GM12878 (cell line): ENCODE data around the gene PPWD1. TPM values are rescaled to one million over a fixed set of nuclear protein-coding genes. Genes with fewer than 3 reads are reported as not detected.
A peak's percentile ranks its signal among the peaks of the same experiment; 100 is the strongest.

Experiments
- ATAC-seq: fragments of 200-7000 bp; cut with Tn5 transposase; 3 replicates; pipeline ENCODE4 v1.9.1; 2020; ENCODE audit warnings: mild to moderate bottlenecking, moderate library complexity
- BruUV-seq: library from RNA; stranded (reverse); fragments of 400-500 nt; replicated peaks from 2 replicates; lab custom pipeline; 2021; lab: Mats Ljungman, UMichigan
- CTCF ChIA-PET: fragments of 300-600 bp; sonication (Branson Sonifier 250); formaldehyde crosslinking; extraction: SDS; loops from one replicate; lab custom pipeline; 2021; ENCODE audit warnings: inconsistent platforms; lab: Yijun Ruan, JAX
- POLR2A ChIA-PET: fragments of 350-600 bp; formaldehyde crosslinking; extraction: SDS; loops from one replicate; lab custom pipeline; 2021; ENCODE audit warnings: inconsistent platforms; lab: Charles Lee
- RAD21 ChIA-PET: fragments of 300-600 bp; sonication (Branson Sonifier 250); formaldehyde crosslinking; loops from one replicate; lab custom pipeline; 2023; ENCODE audit warnings: antibody characterized with exemption; ENCODE audit not compliant: unreplicated experiment; lab: Charles Lee
- SMC1A ChIA-PET: fragments of 300-600 bp; sonication (Branson Sonifier 250); formaldehyde crosslinking; loops from one replicate; lab custom pipeline; 2023; ENCODE audit not compliant: unreplicated experiment, uncharacterized antibody; lab: Charles Lee
- DNase-seq: peaks from one replicate; pipeline ENCODE4 v3.0.0-alpha.2; 2011; ENCODE audit warnings: low read depth, low spot score
- FAIRE-seq: peaks from 3 replicates; lab custom pipeline; 2011; peaks lifted over from hg19 to GRCh38; lab: Jason Lieb, UNC
- H2AFZ ChIP-seq: 2 replicates; pipeline ENCODE4 v1.6.0; 2011; ENCODE audit warnings: low read depth, low read length, control low read depth; ENCODE audit not compliant: control insufficient read depth
- H3K27ac ChIP-seq: 2 replicates; pipeline ENCODE4 v1.5.1; 2011; ENCODE audit warnings: control low read depth; ENCODE audit not compliant: control insufficient read depth, insufficient read depth
- H3K27me3 ChIP-seq, 2 experiments: replicated peaks in 1 of 2; 2 replicates each; pipeline versions ENCODE4 v1.6.0 to v1.6.1; 2011; ENCODE audit warnings: low read length in 1 of 2; ENCODE audit not compliant: control insufficient read depth in 2 of 2, insufficient read depth in 2 of 2
- H3K36me3 ChIP-seq, 2 experiments: 2 replicates each; pipeline ENCODE4 v1.5.1; 2011; ENCODE audit warnings: low read length in 1 of 2; ENCODE audit not compliant: control insufficient read depth in 2 of 2, insufficient read depth in 2 of 2
- H3K4me1 ChIP-seq: 2 replicates; pipeline ENCODE4 v1.6.1; 2011; ENCODE audit warnings: mild to moderate bottlenecking, low read length, moderate library complexity, mixed read lengths; ENCODE audit not compliant: control insufficient read depth, insufficient read depth
- H3K4me2 ChIP-seq: 2 replicates; pipeline ENCODE4 v1.6.0; 2011; ENCODE audit warnings: control low read depth; ENCODE audit not compliant: control insufficient read depth, insufficient read depth
- H3K4me3 ChIP-seq: fragments of 200-600 bp; sonication (generic); 2 replicates; pipeline ENCODE4 v1.5.1; 2016
- H3K79me2 ChIP-seq: 2 replicates; pipeline ENCODE4 v1.6.0; 2011; ENCODE audit warnings: low read length; ENCODE audit not compliant: control insufficient read depth, insufficient read depth
- H3K9ac ChIP-seq: 2 replicates; pipeline ENCODE4 v1.8.0; 2011; ENCODE audit warnings: low read length, control low read depth, mixed read lengths; ENCODE audit not compliant: control insufficient read depth, insufficient read depth
- H3K9me3 ChIP-seq: replicated peaks from 3 replicates; pipeline ENCODE4 v1.5.1; 2011; ENCODE audit warnings: mild to moderate bottlenecking, low read length; ENCODE audit not compliant: control insufficient read depth, insufficient read depth
- H4K20me1 ChIP-seq: 2 replicates; pipeline ENCODE4 v1.6.0; 2011; ENCODE audit not compliant: control insufficient read depth, insufficient read depth
- EED ChIP-seq: sonication (generic); IDR thresholded peaks from 2 replicates; pipeline ENCODE4 v1.6.1; 2016; ENCODE audit warnings: antibody characterized with exemption, low read depth
- ETV6 ChIP-seq, 2 experiments: fragments of 450-650 bp in 1 of 2; IDR thresholded peaks in 1 of 2; conservative IDR thresholded peaks in 1 of 2; 2 replicates each; pipeline ENCODE4 v1.6.1; 2014; ENCODE audit warnings: antibody characterized with exemption in 1 of 2, borderline replicate concordance in 1 of 2, low read depth in 1 of 2, mild to moderate bottlenecking in 1 of 2, moderate library complexity in 1 of 2
- HCFC1 ChIP-seq: fragments of 150-350 bp; IDR thresholded peaks from 2 replicates; pipeline ENCODE4 v1.6.1; 2014; ENCODE audit warnings: low read length
- KAT2A ChIP-seq: conservative IDR thresholded peaks from 2 replicates; pipeline ENCODE4 v1.6.1; 2011; ENCODE audit warnings: low read depth, low read length; ENCODE audit not compliant: control insufficient read depth
- NFYA ChIP-seq: IDR thresholded peaks from 2 replicates; pipeline ENCODE4 v1.6.1; 2011; ENCODE audit warnings: low read depth, mild to moderate bottlenecking, low read length, improper control_type of control experiment, borderline replicate concordance
- NR2F1 ChIP-seq: fragments of 450-650 bp; conservative IDR thresholded peaks from 2 replicates; pipeline ENCODE4 v1.6.1; 2017; ENCODE audit warnings: mild to moderate bottlenecking
- NRF1 ChIP-seq: conservative IDR thresholded peaks from 2 replicates; pipeline ENCODE4 v1.6.1; 2011; ENCODE audit warnings: mild to moderate bottlenecking, low read depth, low read length, improper control_type of control experiment
- POU2F2 ChIP-seq: IDR thresholded peaks from 3 replicates; pipeline ENCODE4 v1.6.1; 2011; ENCODE audit warnings: low read depth, mild to moderate bottlenecking, low read length, borderline replicate concordance
- RFX5 ChIP-seq: IDR thresholded peaks from 2 replicates; pipeline ENCODE4 v1.6.1; 2011; ENCODE audit warnings: low read depth, low read length, improper control_type of control experiment
- SKIL ChIP-seq: fragments of 450-650 bp; IDR thresholded peaks from 2 replicates; pipeline ENCODE4 v1.6.1; 2017; ENCODE audit warnings: mild to moderate bottlenecking, low read depth, inconsistent platforms; ENCODE audit not compliant: poor library complexity, severe bottlenecking
- USF1 ChIP-seq: IDR thresholded peaks from 2 replicates; pipeline ENCODE4 v1.6.1; 2011; ENCODE audit warnings: borderline replicate concordance, low read depth, mild to moderate bottlenecking, moderate library complexity, mixed read lengths, low read length; ENCODE audit not compliant: insufficient read depth; ENCODE audit errors: extremely low read length
- ZBTB11 ChIP-seq: fragments of 450-650 bp; formaldehyde crosslinking; IDR thresholded peaks from 2 replicates; pipeline ENCODE4 v1.5.0; 2022; ENCODE audit warnings: mild to moderate bottlenecking, missing genetic modification characterization
- ZNF217 ChIP-seq: fragments of 450-650 bp; IDR thresholded peaks from 2 replicates; pipeline ENCODE4 v1.6.1; 2017; ENCODE audit warnings: antibody characterized with exemption, mild to moderate bottlenecking
- WGBS: methylation state at CpG from one replicate; pipeline ENCODE4 v1.1.6; 2016; ENCODE audit warnings: low lambda C conversion rate; ENCODE audit not compliant: insufficient replicate concordance, insufficient coverage; ENCODE audit errors: missing lambda C conversion rate; 5-methylcytosine and 5-hydroxymethylcytosine counted together
- in situ Hi-C: fragments of 300-500 bp; cut with MboI; formaldehyde crosslinking; loops from 9 replicates; pipeline ENCODE4 v1.14.3; 2018; ENCODE audit warnings: mixed read lengths
- intact Hi-C: fragments of 100-400 bp; cut with micrococcal nuclease; formaldehyde crosslinking; loops from one replicate; pipeline ENCODE4 v1.14.2; 2022; ENCODE audit not compliant: unreplicated experiment
- polyA plus RNA-seq, 11 experiments: library from polyadenylated mRNA; depleted of rRNA in 4 of 11; unstranded in 6 of 11; stranded (reverse) in 5 of 11; fragments of >200 nt; fragmentation: Nextera tagmentation in 4 of 11; fragmentation: Illumina TruSeq in 1 of 11; extraction: Ambion mirVana in 4 of 11; extraction: Trizol in 1 of 11; gene quantifications; 1 replicate in 1 of 11; 2 replicates in 10 of 11; pipeline versions ENCODE4 v1.2.1 to v1.2.3, GENCODE V29; 2011 to 2016; ENCODE audit warnings: inconsistent platforms in 2 of 11, missing spikeins in 2 of 11, low read depth in 1 of 11
- total RNA-seq, 4 experiments: library from RNA; depleted of rRNA in 3 of 4; stranded (reverse); fragments of >200 nt in 3 of 4; fragmentation: Illumina TruSeq in 1 of 4; extraction: Trizol in 1 of 4; gene quantifications; 2 replicates each; pipeline versions ENCODE4 v1.2.1 to v1.2.3, GENCODE V29; 2013 to 2021

Gene PPWD1
- total and polyA plus RNA-seq, 10 of the 15 experiments (the other 5 are each of a cell fraction or from before 2014, with no cell fraction given), result 18.0 to 53.9 (median 43.2) TPM

- H3K9me3 ChIP-seq, result no peaks in the 10 kb centered on the region
- no peaks in the 10 kb centered on the region for H3K27me3 ChIP-seq
- in situ Hi-C loops (no loop called here), intact Hi-C loops (no loop called here)
- DNase-seq (no peak), FAIRE-seq (no peak), ATAC-seq (peak; percentile 44)
- ChIA-PET RAD21 (interaction anchor here (1.6 kb wide), 1 partner anchor 11 kb away, joined by 3 read pairs; no protein-coding TSS in a partner anchor), POLR2A (no interaction called here), CTCF (interaction anchor here (1.2 kb wide), 1 partner anchor 74 kb away, joined by 3 read pairs; the partner anchor contains the start of gene ADAMTS6), SMC1A (interaction anchor here (0.7 to 2.0 kb wide), 7 partner anchors 9 to 790 kb away, joined by 3 to 5 read pairs (median 3); no protein-coding TSS in a partner anchor)
- no peak overlapping the region for H3K4me2 ChIP-seq
- H3K9ac ChIP-seq, result no peak overlapping the region
- H3K4me3 ChIP-seq, result no peak overlapping the region
- no peaks in the 10 kb centered on the region for H3K4me1 ChIP-seq
- no peaks in the 10 kb centered on the region; a peak in 1 of 4 replicates for H3K36me3 ChIP-seq
- peaks cover 16% of the 10 kb centered on the region for H3K79me2 ChIP-seq
- H3K27ac ChIP-seq, result no peak overlapping the region
- 100% methylated on average over 3 of the region's 3 CpGs for WGBS
- no peak for TF ChIP-seq ETV6 (conservative IDR thresholded peaks at IDR 0.05 in 1 of 2, IDR thresholded peaks at IDR 0.05 in 1 of 2; ENCODE audit: borderline replicate concordance in 1 of 2, low read depth in 1 of 2)
- TF ChIP-seq HCFC1, result no peak
- TF ChIP-seq NFYA, result no peak
- no peak for TF ChIP-seq RFX5
- TF ChIP-seq EED, result no peak
- no peak for TF ChIP-seq KAT2A
- no peak for TF ChIP-seq USF1
- no peak for TF ChIP-seq NRF1
- TF ChIP-seq NR2F1, result no peak
- no peak for TF ChIP-seq SKIL
- TF ChIP-seq ZBTB11 (CRISPR knock-in tag), result no peak
- TF ChIP-seq POU2F2, result no peak
- TF ChIP-seq ZNF217, result no peak
- no peak overlapping the region for H2AFZ ChIP-seq
- BruUV-seq, result no TSS peak
- H4K20me1 ChIP-seq, result no peaks in the 10 kb centered on the region
Observed at GRCh38 chr5:65556718-65557117, 6.4 kb upstream of the PPWD1 start.
